HEK293 (cell line): ENCODE data around the gene TIGD7.

Source experiments
- CTCF ChIA-PET: fragments of 350-600 bp; formaldehyde crosslinking; extraction: SDS; loops from one replicate; lab custom pipeline; 2021; ENCODE audit warnings: antibody characterized with exemption; lab: Yijun Ruan, JAX
- POLR2A ChIA-PET: fragments of 300-600 bp; formaldehyde crosslinking; extraction: SDS; loops from one replicate; lab custom pipeline; 2020; ENCODE audit warnings: antibody characterized with exemption, inconsistent platforms; lab: Yijun Ruan, JAX
- H3K27ac ChIP-seq: fragments of 200-500 bp; sonication (Bioruptor generic); 2 replicates; pipeline ENCODE4 v1.5.1; 2014; ENCODE audit warnings: low read depth, low read length, control low read depth, inconsistent platforms; ENCODE audit errors: extremely low read depth
- H3K36me3 ChIP-seq, 2 experiments: fragments of 200-500 bp in 1 of 2; sonication (Bioruptor generic) in 1 of 2; 1 replicate in 1 of 2; 2 replicates in 1 of 2; pipeline ENCODE4 v1.5.1; 2014 to 2017; ENCODE audit warnings: inconsistent platforms in 2 of 2, low read length in 2 of 2; ENCODE audit not compliant: control insufficient read depth in 2 of 2, insufficient read depth in 1 of 2
- H3K4me1 ChIP-seq: fragments of 200-500 bp; sonication (Bioruptor generic); 2 replicates; pipeline ENCODE4 v1.5.1; 2014; ENCODE audit warnings: mild to moderate bottlenecking, low read length, inconsistent platforms; ENCODE audit not compliant: control insufficient read depth, insufficient read depth
- H3K4me3 ChIP-seq: 2 replicates; pipeline ENCODE4 v1.5.1; 2011; ENCODE audit warnings: low read depth, mild to moderate bottlenecking, control low read depth, low read length, moderate library complexity
- H3K9me3 ChIP-seq: fragments of 200-500 bp; sonication (Bioruptor generic); 2 replicates; pipeline ENCODE4 v1.5.1; 2014; ENCODE audit warnings: low read depth, low read length, inconsistent platforms; ENCODE audit not compliant: control insufficient read depth, insufficient read depth
- KLF17 ChIP-seq: fragments of 450-650 bp; formaldehyde crosslinking; IDR thresholded peaks from 2 replicates; pipeline ENCODE4 v1.5.1; 2016; ENCODE audit warnings: missing biosample characterization, missing genetic modification characterization
- PRDM6 ChIP-seq: fragments of 450-650 bp; formaldehyde crosslinking; IDR thresholded peaks from 2 replicates; pipeline ENCODE4 v1.5.1; 2017; ENCODE audit warnings: missing biosample characterization, missing genetic modification characterization
- SALL2 ChIP-seq: fragments of 450-650 bp; formaldehyde crosslinking; IDR thresholded peaks from 2 replicates; pipeline ENCODE4 v1.5.0; 2017; ENCODE audit warnings: missing biosample characterization, mild to moderate bottlenecking, missing genetic modification characterization, borderline replicate concordance
- ZBTB10 ChIP-seq: fragments of 450-650 bp; formaldehyde crosslinking; IDR thresholded peaks from 2 replicates; pipeline ENCODE4 v1.5.1; 2016; ENCODE audit warnings: missing biosample characterization, missing genetic modification characterization
- ZBTB49 ChIP-seq: fragments of 450-650 bp; formaldehyde crosslinking; IDR thresholded peaks from 2 replicates; pipeline ENCODE4 v1.5.1; 2016; ENCODE audit warnings: missing biosample characterization, missing genetic modification characterization, low read depth
- ZBTB6 ChIP-seq: fragments of 450-650 bp; formaldehyde crosslinking; IDR thresholded peaks from 2 replicates; pipeline ENCODE4 v1.5.1; 2017; ENCODE audit warnings: missing biosample characterization, missing genetic modification characterization
- ZNF138 ChIP-seq: fragments of 450-650 bp; formaldehyde crosslinking; IDR thresholded peaks from 2 replicates; pipeline ENCODE4 v1.5.1; 2016; ENCODE audit warnings: missing biosample characterization, missing genetic modification characterization, borderline replicate concordance
- ZNF223 ChIP-seq: fragments of 450-650 bp; formaldehyde crosslinking; IDR thresholded peaks from 2 replicates; pipeline ENCODE4 v1.5.1; 2016; ENCODE audit warnings: missing biosample characterization, missing genetic modification characterization
- ZNF24 ChIP-seq: fragments of 450-650 bp; formaldehyde crosslinking; IDR thresholded peaks from 2 replicates; pipeline ENCODE4 v1.5.1; 2016; ENCODE audit warnings: missing biosample characterization, missing genetic modification characterization
- ZNF302 ChIP-seq: fragments of 450-650 bp; formaldehyde crosslinking; IDR thresholded peaks from 2 replicates; pipeline ENCODE4 v1.5.1; 2016; ENCODE audit warnings: missing biosample characterization, missing genetic modification characterization, low read depth
- ZNF449 ChIP-seq: fragments of 450-650 bp; formaldehyde crosslinking; IDR thresholded peaks from 2 replicates; pipeline ENCODE4 v1.5.1; 2017; ENCODE audit warnings: missing biosample characterization, mild to moderate bottlenecking, missing genetic modification characterization, moderate library complexity
- ZNF621 ChIP-seq: fragments of 450-650 bp; formaldehyde crosslinking; IDR thresholded peaks from 2 replicates; pipeline ENCODE4 v1.5.1; 2017; ENCODE audit warnings: missing biosample characterization, missing genetic modification characterization
- ZNF785 ChIP-seq: fragments of 450-650 bp; formaldehyde crosslinking; IDR thresholded peaks from 2 replicates; pipeline ENCODE4 v1.5.1; 2016; ENCODE audit warnings: missing biosample characterization, missing genetic modification characterization
- ZNF791 ChIP-seq: fragments of 450-650 bp; formaldehyde crosslinking; IDR thresholded peaks from 2 replicates; pipeline ENCODE4 v1.5.1; 2016; ENCODE audit warnings: missing biosample characterization, missing genetic modification characterization
- ZSCAN4 ChIP-seq: fragments of 450-650 bp; formaldehyde crosslinking; IDR thresholded peaks from 2 replicates; pipeline ENCODE4 v1.5.1; 2017; ENCODE audit warnings: missing biosample characterization, missing genetic modification characterization
- ZSCAN5A ChIP-seq: fragments of 450-650 bp; formaldehyde crosslinking; IDR thresholded peaks from 2 replicates; pipeline ENCODE4 v1.5.1; 2016; ENCODE audit warnings: missing biosample characterization, missing genetic modification characterization
- TF ChIP-seq, protein P1 (sequence below): sonication (generic); formaldehyde crosslinking; IDR thresholded peaks from 2 replicates; pipeline ENCODE4 v1.8.1; 2022; ENCODE audit warnings: mild to moderate bottlenecking, moderate library complexity, missing genetic modification reagents
- TF ChIP-seq, protein P2 (sequence below): fragments of 450-650 bp; formaldehyde crosslinking; optimal IDR thresholded peaks from 2 replicates; pipeline ENCODE3; 2016; ENCODE audit warnings: missing biosample characterization, mild to moderate bottlenecking, missing genetic modification characterization
- TF ChIP-seq, protein P3 (sequence below): fragments of 450-650 bp; formaldehyde crosslinking; IDR thresholded peaks from 2 replicates; pipeline ENCODE4 v1.5.1; 2016; ENCODE audit warnings: missing biosample characterization, missing genetic modification characterization

Gene TIGD7

GRCh38 chr16:3328104-3328503 is 22.9 kb upstream of the TIGD7 start:
- Histone ChIP-seq H3K36me3 (no peaks in the 10 kb centered on the region), H3K4me1 (no peaks in the 10 kb centered on the region), H3K9me3 (no peaks in the 10 kb centered on the region), H3K27ac (no peak overlapping the region), H3K4me3 (no peak overlapping the region)
- CTCF ChIA-PET: no interaction called here
- POLR2A ChIA-PET: no interaction called here
- TF ChIP-seq ZBTB49 (tag by site-specific recombination) (0 out of 2 replicates have a peak, but pooled peaks have one; percentile 40), ZNF449 (tag by site-specific recombination) (no peak), ZNF138 (tag by site-specific recombination) (no peak), ZNF621 (no peak), ZNF24 (tag by site-specific recombination) (no peak), ZBTB10 (tag by site-specific recombination) (no peak), ZNF302 (tag by site-specific recombination) (peak; percentile 22; the same call in 1 of the 2 replicates), ZSCAN5A (no peak), PRDM6 (tag by site-specific recombination) (peak; percentile 94), ZNF785 (tag by site-specific recombination) (no peak), ZNF791 (tag by site-specific recombination) (no peak), ZNF223 (tag by site-specific recombination) (no peak), ZSCAN4 (tag by site-specific recombination) (no peak), KLF17 (tag by site-specific recombination) (no peak), ZBTB6 (no peak), SALL2 (no peak)
- TF ChIP-seq, protein P1, sequence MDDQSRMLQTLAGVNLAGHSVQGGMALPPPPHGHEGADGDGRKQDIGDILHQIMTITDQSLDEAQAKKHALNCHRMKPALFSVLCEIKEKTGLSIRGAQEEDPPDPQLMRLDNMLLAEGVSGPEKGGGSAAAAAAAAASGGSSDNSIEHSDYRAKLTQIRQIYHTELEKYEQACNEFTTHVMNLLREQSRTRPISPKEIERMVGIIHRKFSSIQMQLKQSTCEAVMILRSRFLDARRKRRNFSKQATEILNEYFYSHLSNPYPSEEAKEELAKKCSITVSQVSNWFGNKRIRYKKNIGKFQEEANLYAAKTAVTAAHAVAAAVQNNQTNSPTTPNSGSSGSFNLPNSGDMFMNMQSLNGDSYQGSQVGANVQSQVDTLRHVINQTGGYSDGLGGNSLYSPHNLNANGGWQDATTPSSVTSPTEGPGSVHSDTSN (CRISPR knock-in tag): no peak
- TF ChIP-seq, protein P2, sequence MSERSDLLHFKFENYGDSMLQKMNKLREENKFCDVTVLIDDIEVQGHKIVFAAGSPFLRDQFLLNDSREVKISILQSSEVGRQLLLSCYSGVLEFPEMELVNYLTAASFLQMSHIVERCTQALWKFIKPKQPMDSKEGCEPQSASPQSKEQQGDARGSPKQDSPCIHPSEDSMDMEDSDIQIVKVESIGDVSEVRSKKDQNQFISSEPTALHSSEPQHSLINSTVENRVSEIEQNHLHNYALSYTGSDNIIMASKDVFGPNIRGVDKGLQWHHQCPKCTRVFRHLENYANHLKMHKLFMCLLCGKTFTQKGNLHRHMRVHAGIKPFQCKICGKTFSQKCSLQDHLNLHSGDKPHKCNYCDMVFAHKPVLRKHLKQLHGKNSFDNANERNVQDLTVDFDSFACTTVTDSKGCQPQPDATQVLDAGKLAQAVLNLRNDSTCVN (tag by site-specific recombination): no peak
- TF ChIP-seq, protein P3, sequence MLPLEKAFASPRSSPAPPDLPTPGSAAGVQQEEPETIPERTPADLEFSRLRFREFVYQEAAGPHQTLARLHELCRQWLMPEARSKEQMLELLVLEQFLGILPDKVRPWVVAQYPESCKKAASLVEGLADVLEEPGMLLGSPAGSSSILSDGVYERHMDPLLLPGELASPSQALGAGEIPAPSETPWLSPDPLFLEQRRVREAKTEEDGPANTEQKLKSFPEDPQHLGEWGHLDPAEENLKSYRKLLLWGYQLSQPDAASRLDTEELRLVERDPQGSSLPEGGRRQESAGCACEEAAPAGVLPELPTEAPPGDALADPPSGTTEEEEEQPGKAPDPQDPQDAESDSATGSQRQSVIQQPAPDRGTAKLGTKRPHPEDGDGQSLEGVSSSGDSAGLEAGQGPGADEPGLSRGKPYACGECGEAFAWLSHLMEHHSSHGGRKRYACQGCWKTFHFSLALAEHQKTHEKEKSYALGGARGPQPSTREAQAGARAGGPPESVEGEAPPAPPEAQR: no peak
